ENCODE measurements around the gene MMEL1.

DNA sequence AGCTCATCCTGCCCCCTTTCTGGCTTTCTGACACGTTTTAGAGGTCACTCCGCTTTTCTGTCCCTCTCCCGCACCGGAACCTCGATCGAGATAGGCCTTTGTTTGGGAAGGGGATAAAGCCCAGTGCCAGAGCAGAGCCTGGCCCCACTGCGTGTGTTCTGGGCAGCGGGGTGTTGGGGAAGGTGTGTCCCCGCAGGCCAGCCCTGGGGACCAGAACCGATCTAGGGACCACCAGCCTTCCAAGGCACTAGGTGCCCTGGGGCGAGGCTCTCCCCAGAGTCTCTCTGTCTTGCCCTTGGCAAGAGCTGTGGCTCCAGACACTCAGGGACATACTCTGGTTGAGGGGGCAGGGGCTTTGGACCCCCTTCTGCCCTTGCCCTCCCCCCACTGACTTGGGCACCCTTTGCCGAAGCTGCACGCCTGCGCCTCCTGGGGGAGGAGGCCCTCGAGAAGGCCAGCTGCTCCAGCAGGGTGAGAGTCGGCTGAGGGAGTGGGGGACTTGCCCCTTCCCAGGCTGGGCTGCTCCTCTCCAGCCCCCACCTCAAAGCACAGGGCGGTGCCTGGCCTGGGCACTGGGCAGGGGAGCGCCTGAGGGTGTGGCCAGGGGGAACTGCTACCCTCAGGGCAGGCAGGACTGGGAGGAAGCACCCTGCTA, 29.8 kb downstream of the MMEL1 start:
- TF ChIP-seq CTCF (conservative IDR thresholded peaks at IDR 0.05; ENCODE audit: low read depth, low read length) = no peak
- no peak for TF ChIP-seq EZH2 (IDR thresholded peaks at IDR 0.05; ENCODE audit: low read length, unreplicated experiment)
